ENCODE results near the gene TRDN.
"Not testable (repeated sequence)": the region's sequence is repeated elsewhere in the genome, so short reads cannot be mapped to it uniquely, and the experiment has no call there.

TRDN gene

GRCh38 chr6:123515715-123516114, 121.0 kb downstream of the TRDN start:
- DNase-seq (ENCODE audit: low read depth in 2 of 2, low spot score in 1 of 2), result no peak

- no peak for DNase-seq (ENCODE audit: low read depth in 2 of 2, low spot score in 1 of 2)
These were observed 127.6 kb downstream of the TRDN start for GRCh38 chr6:123509112-123509511.

- no peak for DNase-seq (ENCODE audit: low read depth in 2 of 2, low spot score in 1 of 2)
These were observed 128.5 kb downstream of the TRDN start for GRCh38 chr6:123508290-123508689.

GRCh38 chr6:123507582-123507981, 129.2 kb downstream of the TRDN start:
- DNase-seq (ENCODE audit: low read depth in 2 of 2, low spot score in 1 of 2), result no peak

GRCh38 chr6:123503619-123504018, 133.1 kb downstream of the TRDN start:
- no peak for DNase-seq (ENCODE audit: low read depth in 2 of 2, low spot score in 1 of 2)

- DNase-seq (ENCODE audit: low read depth in 2 of 2, low spot score in 1 of 2), result no peak
These were observed 139.7 kb downstream of the TRDN start for GRCh38 chr6:123497025-123497424.

- no peak for DNase-seq (ENCODE audit: low read depth in 2 of 2, low spot score in 1 of 2)
These were observed 147.2 kb downstream of the TRDN start for GRCh38 chr6:123489589-123489988.

- no peak for DNase-seq (ENCODE audit: low read depth in 2 of 2, low spot score in 1 of 2)
These were observed 155.8 kb downstream of the TRDN start for GRCh38 chr6:123480986-123481385.

- DNase-seq (ENCODE audit: low read depth in 2 of 2, low spot score in 1 of 2), result not testable (repeated sequence)
These were observed 164.6 kb downstream of the TRDN start for GRCh38 chr6:123472025-123472702.

- no peak for DNase-seq (ENCODE audit: low read depth in 2 of 2, low spot score in 1 of 2)
These were observed 169.4 kb downstream of the TRDN start for GRCh38 chr6:123467392-123467791.

GRCh38 chr6:123462152-123462551, 174.6 kb downstream of the TRDN start:
- DNase-seq (ENCODE audit: low read depth in 2 of 2, low spot score in 1 of 2), result no peak

GRCh38 chr6:123458218-123458617, 178.5 kb downstream of the TRDN start:
- no peak for DNase-seq (ENCODE audit: low read depth in 2 of 2, low spot score in 1 of 2)

- no peak for DNase-seq (ENCODE audit: low read depth in 2 of 2, low spot score in 1 of 2)
These were observed 179.9 kb downstream of the TRDN start for GRCh38 chr6:123456836-123457235.

GRCh38 chr6:123454448-123454847, 182.3 kb downstream of the TRDN start:
- DNase-seq (ENCODE audit: low read depth in 2 of 2, low spot score in 1 of 2), result no peak

GRCh38 chr6:123453071-123453470, 183.7 kb downstream of the TRDN start:
- not testable (repeated sequence) for DNase-seq (ENCODE audit: low read depth in 2 of 2, low spot score in 1 of 2)

- no peak for DNase-seq (ENCODE audit: low read depth in 2 of 2, low spot score in 1 of 2)
These were observed 188.4 kb downstream of the TRDN start for GRCh38 chr6:123448306-123448884.

GRCh38 chr6:123447315-123447937, 189.3 kb downstream of the TRDN start:
- no peak for DNase-seq (ENCODE audit: low read depth in 2 of 2, low spot score in 1 of 2)

- DNase-seq (ENCODE audit: low read depth in 2 of 2, low spot score in 1 of 2), result no peak
These were observed 197.4 kb downstream of the TRDN start for GRCh38 chr6:123439371-123439770.

- DNase-seq (ENCODE audit: low read depth in 2 of 2, low spot score in 1 of 2), result no peak
These were observed 202.6 kb downstream of the TRDN start for GRCh38 chr6:123434186-123434585.

GRCh38 chr6:123430970-123431369, 205.8 kb downstream of the TRDN start:
- no peak for DNase-seq (ENCODE audit: low read depth in 2 of 2, low spot score in 1 of 2)

GRCh38 chr6:123427008-123427407, 209.7 kb downstream of the TRDN start:
- DNase-seq (ENCODE audit: low read depth in 2 of 2, low spot score in 1 of 2), result no peak

GRCh38 chr6:123423130-123423529, 213.6 kb downstream of the TRDN start:
- no peak for DNase-seq (ENCODE audit: low read depth in 2 of 2, low spot score in 1 of 2)

- DNase-seq (ENCODE audit: low read depth in 2 of 2, low spot score in 1 of 2), result no peak
These were observed 216.2 kb downstream of the TRDN start for GRCh38 chr6:123420512-123420911.

All from stimulated activated CD8-positive, alpha-beta memory T cell treated with anti-CD3 and anti-CD28 coated beads, Interleukin-4, amount 100 ng/mL, for 1 hour (primary cell).